HEK293 (cell line): ENCODE measurements around the gene MTHFS.

Experiments used
- CTCF ChIA-PET: fragments of 350-600 bp; formaldehyde crosslinking; extraction: SDS; loops from one replicate; lab custom pipeline; 2021; ENCODE audit warnings: antibody characterized with exemption; lab: Yijun Ruan, JAX
- POLR2A ChIA-PET: fragments of 300-600 bp; formaldehyde crosslinking; extraction: SDS; loops from one replicate; lab custom pipeline; 2020; ENCODE audit warnings: antibody characterized with exemption, inconsistent platforms; lab: Yijun Ruan, JAX
- H3K27ac ChIP-seq: fragments of 200-500 bp; sonication (Bioruptor generic); 2 replicates; pipeline ENCODE4 v1.5.1; 2014; ENCODE audit warnings: low read depth, low read length, control low read depth, inconsistent platforms; ENCODE audit errors: extremely low read depth
- H3K36me3 ChIP-seq, 2 experiments: fragments of 200-500 bp in 1 of 2; sonication (Bioruptor generic) in 1 of 2; 1 replicate in 1 of 2; 2 replicates in 1 of 2; pipeline ENCODE4 v1.5.1; 2014 to 2017; ENCODE audit warnings: inconsistent platforms in 2 of 2, low read length in 2 of 2; ENCODE audit not compliant: control insufficient read depth in 2 of 2, insufficient read depth in 1 of 2
- H3K4me1 ChIP-seq: fragments of 200-500 bp; sonication (Bioruptor generic); 2 replicates; pipeline ENCODE4 v1.5.1; 2014; ENCODE audit warnings: mild to moderate bottlenecking, low read length, inconsistent platforms; ENCODE audit not compliant: control insufficient read depth, insufficient read depth
- H3K4me3 ChIP-seq: 2 replicates; pipeline ENCODE4 v1.5.1; 2011; ENCODE audit warnings: low read depth, mild to moderate bottlenecking, control low read depth, low read length, moderate library complexity
- H3K9me3 ChIP-seq: fragments of 200-500 bp; sonication (Bioruptor generic); 2 replicates; pipeline ENCODE4 v1.5.1; 2014; ENCODE audit warnings: low read depth, low read length, inconsistent platforms; ENCODE audit not compliant: control insufficient read depth, insufficient read depth
- ATF2 ChIP-seq: fragments of 450-650 bp; formaldehyde crosslinking; IDR thresholded peaks from 2 replicates; pipeline ENCODE4 v1.5.1; 2016; ENCODE audit warnings: missing biosample characterization, missing genetic modification characterization, low read depth
- IKZF3 ChIP-seq: fragments of 450-650 bp; IDR thresholded peaks from 2 replicates; pipeline ENCODE4 v1.5.0; 2018; ENCODE audit warnings: missing biosample characterization, mild to moderate bottlenecking, missing genetic modification characterization, moderate library complexity
- INSM2 ChIP-seq: fragments of 450-650 bp; formaldehyde crosslinking; IDR thresholded peaks from 2 replicates; pipeline ENCODE4 v1.5.1; 2016; ENCODE audit warnings: missing biosample characterization, missing genetic modification characterization
- RBAK ChIP-seq: fragments of 450-650 bp; formaldehyde crosslinking; IDR thresholded peaks from 2 replicates; pipeline ENCODE4 v1.5.1; 2016; ENCODE audit warnings: missing biosample characterization, missing genetic modification characterization
- SP2 ChIP-seq: fragments of 450-650 bp; formaldehyde crosslinking; IDR thresholded peaks from 2 replicates; pipeline ENCODE4 v1.5.1; 2016; ENCODE audit warnings: missing biosample characterization, missing genetic modification characterization
- ZBTB20 ChIP-seq: fragments of 450-650 bp; formaldehyde crosslinking; IDR thresholded peaks from 2 replicates; pipeline ENCODE4 v1.5.1; 2016; ENCODE audit warnings: missing biosample characterization, missing genetic modification characterization
- ZNF121 ChIP-seq: fragments of 450-650 bp; formaldehyde crosslinking; IDR thresholded peaks from 2 replicates; pipeline ENCODE4 v1.5.1; 2016; ENCODE audit warnings: missing biosample characterization, missing genetic modification characterization
- ZNF184 ChIP-seq: fragments of 450-650 bp; IDR thresholded peaks from 2 replicates; pipeline ENCODE4 v1.5.1; 2018; ENCODE audit warnings: missing biosample characterization, mild to moderate bottlenecking, missing genetic modification characterization
- ZNF19 ChIP-seq: fragments of 450-650 bp; formaldehyde crosslinking; IDR thresholded peaks from 2 replicates; pipeline ENCODE4; 2016; ENCODE audit warnings: missing biosample characterization, missing genetic modification characterization, low read depth
- ZNF23 ChIP-seq: fragments of 450-650 bp; formaldehyde crosslinking; IDR thresholded peaks from 2 replicates; pipeline ENCODE4 v1.5.1; 2016; ENCODE audit warnings: missing biosample characterization, missing genetic modification characterization, borderline replicate concordance
- ZNF391 ChIP-seq: fragments of 450-650 bp; formaldehyde crosslinking; IDR thresholded peaks from 2 replicates; pipeline ENCODE4 v1.5.1; 2016; ENCODE audit warnings: low read depth, missing biosample characterization, missing genetic modification characterization, borderline replicate concordance
- ZNF626 ChIP-seq: fragments of 450-650 bp; sonication (Bioruptor Pico); formaldehyde crosslinking; IDR thresholded peaks from 2 replicates; pipeline ENCODE4 v1.5.1; 2018; ENCODE audit warnings: missing biosample characterization, missing genetic modification characterization, inconsistent platforms
- ZSCAN5A ChIP-seq: fragments of 450-650 bp; formaldehyde crosslinking; IDR thresholded peaks from 2 replicates; pipeline ENCODE4 v1.5.1; 2016; ENCODE audit warnings: missing biosample characterization, missing genetic modification characterization
- TF ChIP-seq, protein P1 (sequence below): IDR thresholded peaks from 2 replicates; pipeline ENCODE4 v1.6.1; 2011; ENCODE audit warnings: mild to moderate bottlenecking, low read depth, low read length, borderline replicate concordance
- TF ChIP-seq, protein P2 (sequence below): fragments of 450-650 bp; formaldehyde crosslinking; IDR thresholded peaks from 2 replicates; pipeline ENCODE4 v1.5.1; 2016; ENCODE audit warnings: missing biosample characterization, missing genetic modification characterization

The MTHFS gene

DNA sequence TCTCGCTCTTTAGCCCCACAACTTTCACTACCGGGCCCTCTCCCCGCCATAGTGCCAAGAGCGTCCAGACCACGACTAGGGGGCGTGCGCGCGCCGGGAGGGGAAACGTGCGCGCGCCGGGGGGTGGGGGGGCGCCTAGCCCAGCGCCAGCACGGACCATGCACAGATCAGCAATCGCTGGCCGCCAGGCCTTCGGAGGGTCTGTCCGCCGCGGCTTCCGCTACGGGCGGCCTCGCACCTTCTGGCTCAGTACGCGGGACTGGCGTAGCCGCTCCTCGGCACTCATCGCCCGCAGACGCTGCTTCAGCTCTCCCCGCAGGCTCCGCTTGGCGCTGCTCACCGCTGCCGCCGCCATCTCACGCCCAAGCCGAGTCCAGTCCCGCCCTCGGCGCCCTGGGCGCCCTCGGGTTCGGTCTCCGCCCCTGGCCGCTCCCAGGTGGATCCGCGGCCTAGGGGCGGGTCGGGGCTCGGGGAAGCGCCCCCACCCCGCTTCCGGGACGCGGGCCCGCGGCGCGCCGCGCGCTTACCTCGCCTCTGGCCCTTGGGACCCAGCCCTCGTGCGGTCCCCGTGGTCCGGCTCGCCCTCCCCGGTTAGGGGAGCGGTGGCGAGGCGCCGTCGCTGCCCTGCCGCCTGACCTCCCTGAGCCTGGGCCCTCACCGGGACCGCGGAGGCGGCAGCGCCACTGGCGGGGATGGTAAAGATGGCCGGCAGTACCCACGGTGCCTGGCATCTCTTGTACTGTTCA is at the start of gene MTHFS (continued):
- TF ChIP-seq ZSCAN5A (tag by site-specific recombination) (peak; percentile 81; the same call in 1 of the 2 replicates), ZNF626 (tag by site-specific recombination) (no peak; the same call in 1 of the 2 replicates), ZNF19 (no peak), ZNF391 (peak; percentile 14; the same call in 1 of the 2 replicates), IKZF3 (peak; percentile 49; the same call in 1 of the 2 replicates), SP2 (tag by site-specific recombination) (peak; percentile 81), ZNF23 (no peak), RBAK (no peak), ZBTB20 (peak; percentile 54; the same call in 1 of the 2 replicates), ZNF184 (peak; percentile 3; the same call in 1 of the 2 replicates), INSM2 (tag by site-specific recombination) (0 out of 2 replicates have a peak, but pooled peaks have one; percentile 38), ZNF121 (tag by site-specific recombination) (no peak)
- TF ChIP-seq, protein P1, sequence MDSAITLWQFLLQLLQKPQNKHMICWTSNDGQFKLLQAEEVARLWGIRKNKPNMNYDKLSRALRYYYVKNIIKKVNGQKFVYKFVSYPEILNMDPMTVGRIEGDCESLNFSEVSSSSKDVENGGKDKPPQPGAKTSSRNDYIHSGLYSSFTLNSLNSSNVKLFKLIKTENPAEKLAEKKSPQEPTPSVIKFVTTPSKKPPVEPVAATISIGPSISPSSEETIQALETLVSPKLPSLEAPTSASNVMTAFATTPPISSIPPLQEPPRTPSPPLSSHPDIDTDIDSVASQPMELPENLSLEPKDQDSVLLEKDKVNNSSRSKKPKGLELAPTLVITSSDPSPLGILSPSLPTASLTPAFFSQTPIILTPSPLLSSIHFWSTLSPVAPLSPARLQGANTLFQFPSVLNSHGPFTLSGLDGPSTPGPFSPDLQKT: peak; percentile 57; the same call in 1 of the 2 replicates

- POLR2A ChIA-PET: no interaction called here
- CTCF ChIA-PET: interaction anchor here (0.5 kb wide), 1 partner anchor 34 kb away, joined by 4 read pairs; no protein-coding TSS in a partner anchor
- no peak overlapping the region for H3K4me3 ChIP-seq
- H3K9me3 ChIP-seq: no peaks in the 10 kb centered on the region
- 0 out of 2 replicates have a peak, but pooled peaks have one; percentile 36 for TF ChIP-seq ATF2 (tag by site-specific recombination)
- TF ChIP-seq, protein P2, sequence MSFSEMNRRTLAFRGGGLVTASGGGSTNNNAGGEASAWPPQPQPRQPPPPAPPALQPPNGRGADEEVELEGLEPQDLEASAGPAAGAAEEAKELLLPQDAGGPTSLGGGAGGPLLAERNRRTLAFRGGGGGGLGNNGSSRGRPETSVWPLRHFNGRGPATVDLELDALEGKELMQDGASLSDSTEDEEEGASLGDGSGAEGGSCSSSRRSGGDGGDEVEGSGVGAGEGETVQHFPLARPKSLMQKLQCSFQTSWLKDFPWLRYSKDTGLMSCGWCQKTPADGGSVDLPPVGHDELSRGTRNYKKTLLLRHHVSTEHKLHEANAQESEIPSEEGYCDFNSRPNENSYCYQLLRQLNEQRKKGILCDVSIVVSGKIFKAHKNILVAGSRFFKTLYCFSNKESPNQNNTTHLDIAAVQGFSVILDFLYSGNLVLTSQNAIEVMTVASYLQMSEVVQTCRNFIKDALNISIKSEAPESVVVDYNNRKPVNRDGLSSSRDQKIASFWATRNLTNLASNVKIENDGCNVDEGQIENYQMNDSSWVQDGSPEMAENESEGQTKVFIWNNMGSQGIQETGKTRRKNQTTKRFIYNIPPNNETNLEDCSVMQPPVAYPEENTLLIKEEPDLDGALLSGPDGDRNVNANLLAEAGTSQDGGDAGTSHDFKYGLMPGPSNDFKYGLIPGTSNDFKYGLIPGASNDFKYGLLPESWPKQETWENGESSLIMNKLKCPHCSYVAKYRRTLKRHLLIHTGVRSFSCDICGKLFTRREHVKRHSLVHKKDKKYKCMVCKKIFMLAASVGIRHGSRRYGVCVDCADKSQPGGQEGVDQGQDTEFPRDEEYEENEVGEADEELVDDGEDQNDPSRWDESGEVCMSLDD (tag by site-specific recombination): no peak
- H3K36me3 ChIP-seq: no peaks in the 10 kb centered on the region
- H3K4me1 ChIP-seq: no peaks in the 10 kb centered on the region
- no peak overlapping the region for H3K27ac ChIP-seq
Measured at GRCh38 chr15:79944622-79945021, 47.8 kb upstream of the MTHFS start.
